ENCODE measurements around the gene ASPRV1.
"Not testable (repeated sequence)": the region's sequence is repeated elsewhere in the genome, so short reads cannot be mapped to it uniquely, and the experiment has no call there.

- TF ChIP-seq POLR2AphosphoS5, POLR2A (IDR thresholded peaks at IDR 0.05; ENCODE audit: low read depth, low read length): not testable (repeated sequence)
These were observed 10.8 kb downstream of the ASPRV1 start for GRCh38 chr2:69950671-69951070.

Measured in GM12892 (cell line).